Smooth muscle cell of the pulmonary artery (primary cell): ENCODE results near the gene UBIAD1. TPM values are rescaled to one million over a fixed set of nuclear protein-coding genes. Genes with fewer than 3 reads are reported as not detected.

Source experiments
- total RNA-seq: library from RNA; depleted of rRNA; stranded (reverse); fragments of >200 nt; gene quantifications from 2 replicates; pipeline ENCODE4 v1.2.3, GENCODE V29; 2014

Gene UBIAD1, protein sequence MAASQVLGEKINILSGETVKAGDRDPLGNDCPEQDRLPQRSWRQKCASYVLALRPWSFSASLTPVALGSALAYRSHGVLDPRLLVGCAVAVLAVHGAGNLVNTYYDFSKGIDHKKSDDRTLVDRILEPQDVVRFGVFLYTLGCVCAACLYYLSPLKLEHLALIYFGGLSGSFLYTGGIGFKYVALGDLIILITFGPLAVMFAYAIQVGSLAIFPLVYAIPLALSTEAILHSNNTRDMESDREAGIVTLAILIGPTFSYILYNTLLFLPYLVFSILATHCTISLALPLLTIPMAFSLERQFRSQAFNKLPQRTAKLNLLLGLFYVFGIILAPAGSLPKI
- 8.1 and 8.6 TPM in 2 replicates for total RNA-seq

DNA sequence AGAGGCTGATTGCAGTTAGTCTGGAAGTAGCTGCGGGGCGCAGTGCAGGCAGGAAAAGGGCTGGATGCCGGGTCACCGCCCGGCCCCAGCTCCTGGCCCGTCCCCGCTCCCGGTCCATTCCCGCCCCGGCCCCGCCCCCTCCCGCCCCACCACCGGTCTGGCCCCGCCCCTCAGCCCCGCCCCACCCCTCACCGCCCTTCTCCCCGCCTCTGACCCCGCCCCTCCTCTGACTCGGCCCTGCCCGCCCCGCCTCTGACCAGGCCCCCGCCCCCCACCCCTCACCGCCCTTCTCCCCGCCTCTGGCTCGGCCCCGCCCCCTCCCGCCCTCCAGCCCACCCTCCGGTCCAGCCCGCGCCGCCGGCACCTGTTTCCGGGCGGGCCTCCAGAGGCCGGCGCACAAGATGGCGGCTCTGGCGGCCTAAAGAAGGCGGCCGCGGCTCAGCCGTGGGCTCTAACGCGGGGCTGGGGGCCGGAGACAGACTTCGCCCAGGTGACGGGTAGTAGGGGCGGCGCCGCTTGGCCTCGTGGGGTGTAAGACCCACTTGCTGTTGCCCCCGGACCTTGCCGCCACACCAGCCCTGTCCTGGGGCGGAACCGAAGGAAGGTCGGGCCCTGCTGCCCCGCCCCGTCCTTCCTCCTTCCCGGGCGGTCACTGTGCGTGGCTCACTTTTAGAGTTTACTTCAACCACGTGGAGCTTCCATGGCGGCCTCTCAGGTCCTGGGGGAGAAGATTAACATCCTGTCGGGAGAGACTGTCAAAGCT, at the start of gene UBIAD1:
TSS of gene UBIAD1 (plus strand) at position 367 of the 763 bp plus-strand sequence. CDS start at position 701, 334 bp downstream.

DNA sequence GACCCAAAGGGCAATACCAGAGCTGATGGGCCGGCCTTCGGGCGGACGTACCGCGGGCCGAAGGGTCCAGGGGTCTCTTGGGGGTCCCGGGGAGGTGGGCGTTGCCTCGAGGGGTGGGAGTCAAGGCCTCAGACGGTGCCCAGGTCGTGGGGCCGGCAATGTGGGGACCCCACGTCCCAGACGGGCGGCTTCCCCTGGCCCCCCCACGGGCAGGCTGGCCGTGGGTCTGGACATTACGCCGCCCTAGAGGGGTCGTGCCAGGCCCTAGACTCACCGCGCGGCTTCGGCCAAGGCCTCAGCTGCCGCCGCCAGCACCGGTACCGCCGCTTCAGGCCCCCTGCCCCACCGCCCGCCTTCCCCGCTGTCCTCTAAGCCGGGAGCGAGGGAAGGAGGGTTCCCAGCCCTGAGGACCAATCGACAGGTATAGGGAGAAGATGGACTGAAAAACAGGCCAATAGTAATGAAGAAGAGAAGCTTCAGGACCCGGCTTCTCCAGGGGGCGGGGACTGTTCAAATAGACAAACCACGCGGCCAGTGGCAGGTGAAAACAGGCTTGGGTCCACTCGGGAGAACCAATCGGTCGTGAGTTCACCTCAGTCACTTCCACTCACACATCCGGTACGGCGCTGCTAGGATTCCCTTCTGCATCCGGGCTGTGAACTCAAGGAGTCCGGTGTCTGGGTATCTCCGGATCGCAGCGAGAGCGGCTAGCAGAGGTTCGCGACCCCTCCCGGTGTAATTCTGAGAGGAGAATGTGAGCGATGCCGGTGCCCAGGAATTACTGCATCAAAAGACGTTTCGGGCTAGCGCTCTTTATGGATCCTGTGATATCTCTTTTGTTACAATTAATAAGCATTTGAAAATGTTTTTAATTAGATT, 10.6 kb upstream of the UBIAD1 start, which contains the start of gene MTOR:
TSS of gene MTOR (minus strand) at position 381 of the 879 bp plus-strand sequence. CDS start 3,142 bp downstream, outside the sequence.

Other genes with a start within 250 kb of the UBIAD1 start
- not detected in 2 replicates for gene MASP2, start 226.0 kb upstream of the UBIAD1 start, total RNA-seq
- gene SRM, start 213.2 kb upstream of the UBIAD1 start, total RNA-seq: 37.7 and 57.2 TPM in 2 replicates
- 32.3 and 40.5 TPM in 2 replicates for gene EXOSC10, start 173.3 kb upstream of the UBIAD1 start, total RNA-seq
- not detected in 2 replicates for gene ANGPTL7, start 83.8 kb upstream of the UBIAD1 start, total RNA-seq
- 36.8 and 53.6 TPM in 2 replicates for gene MTOR, start 10.6 kb upstream of the UBIAD1 start, total RNA-seq
- not detected in 2 replicates for gene DISP3, start 206.0 kb downstream of the UBIAD1 start, total RNA-seq